GM18868 (cell line): Measurements from ENCODE around the gene ORAI1.
"Not testable (repeated sequence)": the region's sequence is repeated elsewhere in the genome, so short reads cannot be mapped to it uniquely, and the experiment has no call there.

Experiments used
- ATAC-seq: cut with Tn5 transposase; IDR thresholded peaks from one replicate; pipeline ENCODE4 v1.9.1; 2021; ENCODE audit warnings: mild to moderate bottlenecking, moderate library complexity; ENCODE audit not compliant: unreplicated experiment

The ORAI1 gene

GRCh38 chr12:121602766-121603165 is 23.6 kb upstream of the ORAI1 start:
- ATAC-seq = no peak

DNA sequence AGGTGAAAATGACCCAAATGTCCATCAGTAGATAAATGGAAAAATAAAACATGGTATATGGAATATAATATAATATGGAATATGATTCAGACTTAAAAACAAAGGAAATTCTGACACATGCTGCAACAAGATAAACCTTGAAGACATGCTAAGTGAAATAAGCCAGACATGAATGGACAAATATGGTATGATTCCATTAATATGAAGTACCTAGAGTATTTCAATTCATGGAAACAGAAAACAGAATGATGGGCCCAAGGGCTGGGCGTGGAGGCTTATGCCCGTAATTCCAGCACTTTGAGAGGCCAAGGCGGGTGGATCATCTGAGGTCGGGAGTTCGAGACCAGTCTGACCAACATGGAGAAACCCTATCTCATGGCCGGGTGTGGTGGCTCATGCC is 22.7 kb upstream of the ORAI1 start:
- ATAC-seq = no peak

DNA sequence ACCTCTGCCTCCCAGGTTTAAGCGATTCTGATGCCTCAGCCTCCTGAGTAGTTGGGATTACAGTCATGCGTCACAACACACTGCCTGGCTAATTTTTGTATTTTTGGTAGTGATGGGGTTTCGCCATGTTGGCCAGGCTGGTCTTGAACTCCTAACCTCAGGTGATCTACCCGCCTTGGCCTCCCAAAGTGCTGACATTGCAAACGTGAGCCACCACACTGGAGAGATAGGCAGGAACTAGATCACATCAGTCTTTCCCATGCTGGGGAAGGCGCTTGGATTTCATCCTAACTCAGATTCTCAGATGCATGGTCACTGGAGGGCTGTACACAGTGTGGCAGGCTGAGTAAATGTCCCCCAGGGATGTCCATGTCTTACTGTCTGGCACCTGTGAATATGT is 18.0 kb upstream of the ORAI1 start:
- ATAC-seq = no peak

DNA sequence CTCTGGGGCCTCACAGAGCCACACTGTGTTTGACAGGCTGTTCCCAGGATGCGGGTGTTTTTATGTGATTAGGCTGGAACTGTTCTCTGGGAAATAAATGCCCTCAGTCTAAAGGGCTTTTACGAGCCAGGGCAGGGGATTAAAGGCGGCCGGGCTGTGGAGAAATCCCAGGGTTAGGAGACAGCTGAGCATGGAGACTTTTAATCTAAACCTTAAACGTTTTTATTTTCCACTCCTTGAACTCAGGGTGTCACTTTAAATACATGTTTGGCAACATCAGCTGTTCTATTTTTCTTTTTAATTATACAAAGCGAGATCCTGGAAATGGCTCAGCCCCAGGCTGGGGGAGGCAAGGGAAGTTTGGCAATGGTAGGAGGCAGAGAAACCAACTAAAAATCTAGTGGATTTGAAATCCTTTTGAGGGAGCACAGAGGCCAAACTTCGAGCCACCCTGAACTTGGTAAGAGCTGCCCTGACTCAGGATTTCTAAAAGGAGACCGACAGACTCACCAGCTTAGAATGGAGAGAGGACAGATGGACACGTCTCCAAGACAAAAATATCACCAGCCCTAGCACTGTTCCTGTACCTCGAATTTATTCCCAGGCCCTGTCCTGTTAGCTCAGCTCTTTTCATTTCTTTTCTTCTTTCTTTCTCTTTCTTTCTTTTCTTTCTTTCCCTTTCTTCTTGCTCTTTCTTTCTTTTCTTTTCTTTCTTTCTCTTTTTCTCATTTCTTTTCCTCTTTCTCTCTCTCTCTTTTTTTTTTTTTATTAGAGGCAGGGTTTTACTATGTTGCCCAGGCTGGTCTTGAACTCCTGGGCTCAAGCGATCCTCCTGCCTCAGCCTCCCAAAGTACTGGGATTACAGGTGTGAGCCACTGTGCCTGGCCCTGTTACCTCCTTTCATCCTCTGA is 15.8 kb upstream of the ORAI1 start:
- ATAC-seq = no peak

DNA sequence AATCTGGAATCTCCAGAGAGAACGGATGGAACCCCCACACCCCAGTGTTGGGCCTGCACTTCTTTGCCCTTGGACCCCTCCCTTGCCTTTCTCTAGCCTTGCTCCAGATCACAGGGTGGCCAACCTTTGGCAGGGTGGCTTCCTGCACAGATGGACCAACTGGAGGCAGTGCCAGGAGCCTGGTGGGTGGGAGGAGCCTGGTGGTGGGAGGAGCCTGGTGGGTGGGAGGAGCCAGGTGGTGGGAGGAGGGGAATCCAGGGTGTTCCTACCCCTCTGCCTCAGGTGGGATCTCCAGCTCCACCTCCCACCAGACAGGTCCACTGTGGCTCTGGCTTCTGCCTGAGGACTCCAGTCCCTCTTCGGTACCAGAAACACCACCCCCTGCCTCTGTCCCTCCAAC is 15.0 kb upstream of the ORAI1 start:
- ATAC-seq = no peak

DNA sequence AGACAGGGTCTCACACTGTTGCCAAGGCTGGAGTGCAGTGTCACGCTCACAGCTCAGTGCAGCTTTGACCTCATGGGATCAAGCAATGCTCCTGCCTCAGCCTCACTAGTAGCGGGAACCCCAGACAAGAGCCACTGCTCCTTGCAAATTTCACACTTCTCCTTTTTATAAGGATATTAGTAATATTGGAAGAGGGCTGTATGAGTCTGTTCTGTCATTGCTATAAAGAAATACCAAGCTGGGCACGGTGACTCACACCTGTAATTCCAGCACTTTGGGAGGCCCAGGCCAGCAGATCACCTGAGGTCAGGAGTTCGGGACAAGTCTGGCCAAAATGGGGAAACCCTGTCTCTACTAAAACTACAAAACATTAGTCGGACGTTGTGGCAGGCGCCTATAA is 12.9 kb upstream of the ORAI1 start:
- no peak for ATAC-seq

GRCh38 chr12:121614872-121615467 is 11.4 kb upstream of the ORAI1 start:
- no peak for ATAC-seq

DNA sequence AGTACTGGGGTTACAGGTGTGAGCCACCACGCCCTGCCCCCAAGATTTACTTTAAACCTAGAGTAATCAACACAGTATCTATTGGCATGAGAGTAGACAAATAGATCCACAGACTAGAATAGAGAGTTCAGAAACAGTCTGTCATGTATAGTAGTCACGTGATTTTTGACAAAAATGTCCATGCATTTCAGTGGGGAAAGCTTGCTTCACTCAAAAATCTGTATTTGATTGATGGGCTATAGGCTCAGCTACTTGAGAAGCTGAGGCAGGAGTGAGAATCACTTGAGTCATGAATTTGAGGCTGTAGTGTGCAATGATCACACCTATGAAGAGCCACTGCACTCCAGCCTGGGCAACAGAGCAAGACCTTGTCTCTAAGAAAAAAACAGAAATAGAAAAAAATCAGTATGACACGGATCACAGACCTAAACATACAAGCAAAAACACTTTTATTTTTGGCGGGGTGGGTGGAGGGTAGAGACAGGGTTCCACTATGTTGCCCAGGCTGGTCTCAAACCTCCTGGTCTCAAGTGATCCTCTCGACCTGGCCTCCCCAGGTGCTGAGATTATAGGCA is 7.6 kb upstream of the ORAI1 start:
- no peak for ATAC-seq

- no peak for ATAC-seq
These were observed 5.9 kb upstream of the ORAI1 start for GRCh38 chr12:121620333-121620891.

DNA sequence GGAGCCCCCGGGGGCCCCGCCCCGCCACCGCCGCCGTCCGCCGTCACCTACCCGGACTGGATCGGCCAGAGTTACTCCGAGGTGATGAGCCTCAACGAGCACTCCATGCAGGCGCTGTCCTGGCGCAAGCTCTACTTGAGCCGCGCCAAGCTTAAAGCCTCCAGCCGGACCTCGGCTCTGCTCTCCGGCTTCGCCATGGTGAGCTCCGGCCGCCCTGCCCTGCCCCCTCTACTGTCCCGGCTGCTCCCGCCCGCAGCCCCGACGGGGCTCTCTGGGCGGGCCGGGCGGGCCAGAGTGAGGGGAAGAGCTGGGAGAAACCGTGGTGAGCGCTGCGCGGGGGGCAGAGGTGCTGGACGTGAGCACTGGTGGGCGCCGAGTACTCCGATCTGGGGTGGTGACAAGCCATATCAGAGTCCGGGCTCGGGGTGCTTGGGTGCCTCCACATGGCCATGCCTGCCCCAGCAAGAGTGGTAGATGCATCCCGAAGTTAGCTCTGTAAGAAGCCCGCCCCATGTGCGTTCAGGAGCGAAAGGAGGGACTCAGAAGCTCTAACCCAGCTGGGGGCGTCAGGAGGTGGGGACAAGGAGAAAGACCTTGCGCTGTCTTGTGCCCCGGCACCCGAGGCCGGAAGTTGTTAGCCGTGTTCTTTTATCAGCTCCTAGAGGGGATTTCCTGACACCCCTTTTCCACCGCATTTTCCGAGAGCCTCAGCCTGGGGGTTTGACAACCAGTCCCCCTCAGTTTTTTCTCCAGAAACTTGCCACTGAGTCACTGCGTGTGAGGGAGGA is 717 bp downstream of the ORAI1 start:
- ATAC-seq = peak; percentile 31

GRCh38 chr12:121628037-121628436 is 1.7 kb downstream of the ORAI1 start:
- ATAC-seq = no peak

DNA sequence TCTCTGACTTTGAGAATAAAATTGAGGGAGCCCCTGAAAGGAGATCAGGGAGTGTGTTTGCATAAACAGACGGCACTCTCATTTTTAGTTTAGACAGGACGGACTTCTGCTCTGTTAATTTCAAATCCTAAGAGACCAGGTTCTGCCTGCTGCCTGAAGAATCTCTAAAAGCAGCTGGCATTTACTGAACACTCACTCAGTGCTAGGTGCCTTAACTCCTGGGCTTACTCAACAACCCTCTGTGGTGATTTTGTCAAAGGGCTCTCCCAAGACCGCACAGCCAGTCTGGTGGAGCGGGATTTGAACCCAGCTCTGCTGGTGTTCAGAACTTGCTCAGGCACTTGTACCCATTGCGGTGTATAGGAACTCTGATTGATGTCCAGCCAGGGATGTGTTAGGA is 2.2 kb downstream of the ORAI1 start:
- ATAC-seq = no peak

DNA sequence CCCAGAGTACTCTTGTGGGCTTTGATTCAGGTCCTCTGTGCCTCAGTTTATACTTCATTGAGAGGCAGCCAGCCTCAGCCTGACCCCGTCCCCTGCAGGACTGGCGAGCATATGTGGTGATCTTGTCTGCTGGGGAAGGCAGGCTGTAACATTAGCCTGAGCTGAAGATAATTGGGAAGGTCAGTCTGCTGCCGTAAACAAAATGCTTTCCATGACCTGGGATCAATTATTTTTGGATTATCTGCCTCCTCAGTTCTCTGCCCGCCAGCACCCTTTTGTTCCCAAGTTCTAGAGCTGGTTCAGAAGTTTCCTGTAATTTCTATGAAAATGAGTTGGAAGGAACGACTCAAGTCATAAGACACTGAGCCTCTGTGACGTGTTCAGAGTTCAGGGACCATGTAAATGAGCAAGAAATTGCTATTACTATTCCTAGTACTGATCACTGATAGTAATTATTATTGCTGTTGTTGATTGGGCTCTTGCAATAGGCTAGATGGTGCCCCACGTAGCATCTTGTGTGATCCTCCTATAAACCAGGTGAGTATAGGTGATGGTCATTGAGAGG is 4.5 kb downstream of the ORAI1 start:
- ATAC-seq = no peak

DNA sequence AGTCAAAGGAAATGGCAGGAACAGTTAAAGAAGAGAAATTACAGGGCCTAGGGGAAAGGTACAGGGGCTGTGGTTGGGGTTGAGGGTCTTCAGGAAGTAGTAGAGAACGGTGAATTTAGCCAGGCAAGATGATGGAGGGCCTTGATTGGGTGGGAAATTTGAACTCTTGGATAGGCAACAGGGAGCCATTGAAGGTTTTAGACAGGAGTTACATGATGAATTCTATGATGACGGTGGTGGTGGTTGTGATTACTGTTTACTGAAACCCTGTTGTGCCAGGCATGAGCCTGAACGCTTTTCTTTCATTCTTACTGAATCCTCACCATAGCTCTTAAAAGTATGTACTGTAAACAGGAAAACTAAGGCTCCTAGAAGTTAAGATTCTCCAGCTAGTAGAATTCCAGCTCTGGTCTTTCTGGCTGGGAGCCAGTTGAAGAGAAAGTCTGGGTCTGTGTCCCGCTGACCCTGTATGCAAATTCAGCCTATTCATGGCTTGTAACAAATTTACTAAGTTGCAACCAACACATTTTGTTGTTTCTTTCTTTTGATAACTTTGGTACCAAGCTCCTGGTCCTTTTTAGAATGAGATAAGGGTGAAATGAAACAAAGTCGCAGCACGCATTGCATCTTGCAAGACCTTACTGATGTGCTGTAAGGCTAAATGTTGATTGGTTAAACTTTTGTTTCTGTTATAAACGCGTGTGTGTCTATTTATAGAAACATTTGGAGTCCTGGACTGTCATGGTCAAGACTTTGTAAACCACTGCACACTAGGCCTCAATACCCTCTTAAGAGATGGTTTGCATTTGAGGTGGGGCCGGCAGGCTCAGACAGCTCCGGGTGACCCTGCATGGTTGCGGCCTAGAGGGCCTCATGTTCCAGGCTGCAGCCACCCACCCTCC is 6.0 kb downstream of the ORAI1 start:
- no peak for ATAC-seq

- ATAC-seq = not testable (repeated sequence)
These were observed 7.5 kb downstream of the ORAI1 start for GRCh38 chr12:121633833-121634196.

DNA sequence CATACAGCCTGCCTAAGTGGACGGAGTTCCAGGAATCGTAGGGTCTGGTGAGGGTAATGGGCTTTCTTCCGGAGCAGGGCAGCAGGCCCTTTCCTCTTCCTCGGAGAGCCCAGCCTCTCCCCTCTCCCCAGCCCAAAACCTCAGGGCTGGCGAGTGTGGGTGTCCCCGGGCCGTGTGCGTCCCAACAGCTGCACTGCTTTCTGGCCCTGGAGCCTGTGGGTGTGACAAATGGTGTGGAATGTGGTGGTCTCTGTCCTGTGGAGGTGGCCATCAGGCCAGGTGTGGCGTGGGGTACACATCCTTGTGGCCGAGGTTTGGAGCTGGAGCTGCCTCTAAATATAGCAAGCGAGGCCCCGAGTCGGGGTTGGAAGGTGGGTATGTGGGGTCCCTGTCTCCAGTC is 8.5 kb downstream of the ORAI1 start:
- no peak for ATAC-seq

- ATAC-seq = no peak
These were observed 11.0 kb downstream of the ORAI1 start for GRCh38 chr12:121637231-121637914.

DNA sequence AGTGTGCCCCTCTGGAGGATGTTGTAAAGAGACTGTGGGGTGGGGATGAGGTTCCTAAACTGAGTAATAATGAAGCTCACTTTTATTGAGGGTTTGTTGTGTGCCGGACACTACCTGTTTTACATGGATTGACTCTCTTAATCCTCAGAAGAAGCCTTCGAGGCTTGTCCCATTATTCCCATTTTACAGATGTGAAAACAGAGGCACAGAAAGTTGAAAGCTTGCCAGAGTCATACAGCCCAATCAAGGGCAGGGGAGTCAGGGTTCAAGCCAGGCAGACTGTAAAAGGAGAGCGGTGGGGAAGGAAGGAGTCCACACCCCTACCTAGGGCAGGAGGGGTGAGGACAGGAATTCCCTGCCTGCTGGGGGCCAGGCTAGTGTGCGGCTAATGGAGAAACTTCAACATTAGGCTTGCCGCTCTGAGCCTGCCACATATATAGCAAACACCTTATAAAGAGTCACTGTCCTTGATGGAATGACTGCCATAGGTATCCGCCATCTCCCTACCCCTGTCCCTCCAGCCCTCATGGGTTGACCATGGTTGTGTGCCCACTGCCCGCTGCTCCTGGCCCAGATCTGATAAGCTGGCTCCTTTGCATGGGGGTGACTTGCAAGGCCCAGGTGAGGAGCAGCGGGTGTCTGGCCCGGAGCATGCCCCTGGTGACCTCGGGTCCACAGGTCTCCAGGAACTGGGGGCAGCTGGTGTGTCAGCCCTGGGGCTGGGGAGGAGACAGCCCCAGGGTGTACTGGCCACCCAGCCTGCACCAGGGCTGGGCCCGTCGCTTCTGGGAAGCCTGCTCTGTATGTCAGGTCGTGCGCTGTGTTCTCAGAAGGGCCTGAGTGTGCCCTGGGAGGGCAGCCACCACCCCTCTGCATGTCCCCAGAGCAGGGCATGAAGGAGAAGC is 12.2 kb downstream of the ORAI1 start:
- no peak for ATAC-seq
